PC-9 (cell line): ENCODE results near the gene ADSS1.

ENCODE experiments used
- CTCF ChIP-seq: fragments of 200-600 bp; sonication (generic); conservative IDR thresholded peaks from 2 replicates; pipeline ENCODE4 v1.6.1; 2017; ENCODE audit warnings: mixed run types, antibody characterized with exemption, mild to moderate bottlenecking, moderate library complexity
- EZH2 ChIP-seq: fragments of 200-600 bp; sonication (generic); IDR thresholded peaks from 2 replicates; pipeline ENCODE4 v1.8.0; 2017; ENCODE audit warnings: antibody characterized with exemption, low read depth

DNA sequence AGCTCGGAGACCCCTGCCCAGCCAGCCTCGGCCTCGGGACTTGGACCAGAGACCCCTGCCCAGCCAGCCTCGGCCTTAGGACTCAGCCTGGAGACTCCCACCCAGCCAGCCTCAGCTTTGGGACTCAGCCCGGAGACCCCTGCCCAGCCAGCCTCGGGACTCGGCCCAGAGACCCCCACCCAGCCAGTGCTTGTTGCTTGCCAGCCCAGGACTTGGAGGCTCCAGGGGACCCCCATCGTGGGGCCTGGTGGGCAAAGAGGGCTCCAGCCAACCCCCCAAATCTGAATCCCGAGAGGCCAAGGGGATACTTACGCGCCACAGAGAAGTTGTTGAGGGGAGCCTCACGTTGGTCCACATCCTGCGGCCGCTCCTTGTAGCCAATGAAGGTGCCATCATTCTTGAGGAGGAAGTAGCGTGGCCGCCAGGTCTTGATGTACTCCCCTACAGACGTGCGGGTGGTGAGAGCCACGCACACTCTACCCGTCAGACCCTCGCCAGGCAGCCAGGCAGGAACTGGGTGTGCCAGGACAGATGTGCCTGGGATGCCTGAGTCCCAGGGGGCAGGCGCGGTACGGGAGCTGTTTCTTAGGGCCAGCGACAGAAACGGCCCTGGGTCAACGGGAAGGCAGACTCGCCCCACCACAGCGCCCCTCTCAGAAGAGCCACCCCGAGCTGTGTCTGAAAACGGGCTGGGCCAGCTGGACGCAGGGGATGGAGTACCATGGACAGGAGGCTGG is 55.9 kb downstream of the ADSS1 start:
- TF ChIP-seq CTCF, result no peak
- no peak for TF ChIP-seq EZH2
